Neural cell (in vitro differentiated cells): ENCODE results near the gene RAPGEF2. TPM values are rescaled to one million over a fixed set of nuclear protein-coding genes. Genes with fewer than 3 reads are reported as not detected.

Experiments used
- H2AFZ ChIP-seq: fragments of 200-600, 300-800 bp; sonication (generic), shearing (Covaris generic); 2 replicates; pipeline ENCODE4 v1.6.0; 2014; ENCODE audit warnings: low read depth, mild to moderate bottlenecking, antibody characterized with exemption, low read length, moderate library complexity
- H3F3A ChIP-seq: fragments of 200-600 bp; shearing (Covaris generic); 2 replicates; pipeline ENCODE4 v1.6.1; 2016; ENCODE audit warnings: mild to moderate bottlenecking, moderate library complexity, mixed read lengths, antibody characterized with exemption, low read length; ENCODE audit not compliant: insufficient read depth, poor library complexity, severe bottlenecking
- H3K27ac ChIP-seq: fragments of 200-600, 300-800 bp; sonication (generic), shearing (Covaris generic); 2 replicates; pipeline ENCODE4 v1.5.1; 2014; ENCODE audit warnings: mild to moderate bottlenecking, low read length, moderate library complexity
- H3K27me3 ChIP-seq: fragments of 300-800, 200-600 bp; sonication (generic), shearing (Covaris generic); 2 replicates; pipeline ENCODE4 v1.6.0; 2014; ENCODE audit warnings: mild to moderate bottlenecking, low read depth, low read length, moderate library complexity; ENCODE audit not compliant: insufficient read depth
- H3K36me3 ChIP-seq: fragments of 300-800, 200-600 bp; sonication (generic), shearing (Covaris generic); 2 replicates; pipeline ENCODE4 v1.5.1; 2014; ENCODE audit warnings: mild to moderate bottlenecking, antibody characterized with exemption, low read length, moderate library complexity; ENCODE audit not compliant: insufficient read depth
- H3K4me2 ChIP-seq: fragments of 300-800, 200-600 bp; sonication (generic), shearing (Covaris generic); 2 replicates; pipeline ENCODE4 v1.6.0; 2014; ENCODE audit warnings: mild to moderate bottlenecking, low read length
- H3K4me3 ChIP-seq: fragments of 300-800, 200-600 bp; sonication (generic), shearing (Covaris generic); 2 replicates; pipeline ENCODE4 v1.5.1; 2014; ENCODE audit warnings: mild to moderate bottlenecking, low read length, moderate library complexity
- H3K79me2 ChIP-seq: fragments of 200-600 bp; shearing (Covaris generic); replicated peaks from 2 replicates; pipeline ENCODE4 v1.6.0; 2014; ENCODE audit warnings: mild to moderate bottlenecking, low read length, moderate library complexity; ENCODE audit not compliant: insufficient read depth
- H3K9ac ChIP-seq: fragments of 300-800, 200-600 bp; sonication (generic), shearing (Covaris generic); 2 replicates; pipeline ENCODE4 v1.6.1; 2016; ENCODE audit warnings: mild to moderate bottlenecking, low read length, mixed read lengths
- H3K9me2 ChIP-seq: fragments of 200-600 bp; shearing (Covaris generic); 2 replicates; pipeline ENCODE4 v1.6.1; 2016; ENCODE audit warnings: mild to moderate bottlenecking, low read length, mixed read lengths; ENCODE audit not compliant: insufficient read depth
- H3K9me3 ChIP-seq: fragments of 200-600, 300-800 bp; sonication (generic), shearing (Covaris generic); 2 replicates; pipeline ENCODE4 v1.6.1; 2016; ENCODE audit warnings: mild to moderate bottlenecking, mixed run types, low read length, moderate library complexity, mixed read lengths
- H4K20me1 ChIP-seq: fragments of 200-600 bp; shearing (Covaris generic); 2 replicates; pipeline ENCODE4 v1.6.1; 2016; ENCODE audit warnings: mild to moderate bottlenecking, mixed run types; ENCODE audit not compliant: insufficient read depth
- CTCF ChIP-seq: fragments of 450-650 bp; IDR thresholded peaks from 2 replicates; pipeline ENCODE4 v1.5.1; 2014; ENCODE audit warnings: antibody characterized with exemption, mild to moderate bottlenecking, moderate library complexity; ENCODE audit not compliant: poor library complexity, severe bottlenecking
- EP300 ChIP-seq: fragments of 450-650 bp; conservative IDR thresholded peaks from 2 replicates; pipeline ENCODE4 v1.6.1; 2014; ENCODE audit warnings: antibody characterized with exemption, mild to moderate bottlenecking, moderate library complexity; ENCODE audit not compliant: poor library complexity, severe bottlenecking
- EZH2 ChIP-seq: fragments of 200-600, 300-800 bp; shearing (Covaris generic), sonication (generic); IDR thresholded peaks from 2 replicates; pipeline ENCODE4 v1.6.1; 2014; ENCODE audit warnings: antibody characterized with exemption, low read length, borderline replicate concordance, mild to moderate bottlenecking; ENCODE audit not compliant: insufficient read depth, poor library complexity, severe bottlenecking
- MXI1 ChIP-seq: fragments of 450-650 bp; conservative IDR thresholded peaks from 2 replicates; pipeline ENCODE4 v1.6.1; 2014; ENCODE audit warnings: antibody characterized with exemption, mild to moderate bottlenecking; ENCODE audit not compliant: poor library complexity, severe bottlenecking
- POLR2AphosphoS5 ChIP-seq: IDR thresholded peaks from 2 replicates; pipeline ENCODE4 v1.6.1; 2012
- RAD21 ChIP-seq: fragments of 450-650 bp; conservative IDR thresholded peaks from 2 replicates; pipeline ENCODE4 v1.6.1; 2014; ENCODE audit warnings: antibody characterized with exemption, mild to moderate bottlenecking, moderate library complexity
- REST ChIP-seq: IDR thresholded peaks from 2 replicates; pipeline ENCODE4 v1.6.1; 2012; ENCODE audit warnings: borderline replicate concordance
- SMC3 ChIP-seq: fragments of 450-650 bp; conservative IDR thresholded peaks from 2 replicates; pipeline ENCODE4 v1.6.1; 2014; ENCODE audit warnings: antibody characterized with exemption, mild to moderate bottlenecking, moderate library complexity; ENCODE audit not compliant: poor library complexity
- TAF1 ChIP-seq: IDR thresholded peaks from 2 replicates; pipeline ENCODE4 v1.6.1; 2012; ENCODE audit warnings: low read depth
- polyA plus RNA-seq: library from polyadenylated mRNA; depleted of rRNA; stranded (reverse); fragments of >200 nt; gene quantifications from 2 replicates; pipeline ENCODE4 v1.2.3, GENCODE V29; 2014

The RAPGEF2 gene
- polyA plus RNA-seq, 1 donor from 2014 or later, result 134 TPM

GRCh38 chr4:159280442-159281172 lies 177.7 kb downstream of the RAPGEF2 start:
- Histone ChIP-seq H3K4me2 (no peak overlapping the region), H2AFZ (no peak overlapping the region), H3K9ac (no peak overlapping the region), H3K79me2 (peaks cover 28% of the 10 kb centered on the region), H3K9me2 (no peaks in the 10 kb centered on the region), H3K9me3 (no peaks in the 10 kb centered on the region), H3K36me3 (no peaks in the 10 kb centered on the region), H3K27ac (no peak overlapping the region), H3K27me3 (no peaks in the 10 kb centered on the region), H4K20me1 (no peaks in the 10 kb centered on the region), H3F3A (no peaks in the 10 kb centered on the region), H3K4me3 (no peak overlapping the region)
- no peak for TF ChIP-seq REST
- TF ChIP-seq TAF1, result no peak
- no peak for TF ChIP-seq POLR2AphosphoS5

- peaks cover 26% of the 10 kb centered on the region for H3K79me2 ChIP-seq
- peaks cover 4% of the 10 kb centered on the region for H3K36me3 ChIP-seq
- H3K27ac ChIP-seq, result no peak overlapping the region
- H3K4me3 ChIP-seq, result no peak overlapping the region
- no peak overlapping the region for H3K9ac ChIP-seq
- no peaks in the 10 kb centered on the region for H3K9me3 ChIP-seq
- no peaks in the 10 kb centered on the region for H4K20me1 ChIP-seq
- H3F3A ChIP-seq, result no peaks in the 10 kb centered on the region
- no peak overlapping the region for H2AFZ ChIP-seq
- H3K9me2 ChIP-seq, result no peaks in the 10 kb centered on the region
- TF ChIP-seq EZH2 (no peak), TAF1 (no peak), MXI1 (no peak), SMC3 (no peak), REST (no peak), EP300 (no peak), POLR2AphosphoS5 (no peak), RAD21 (no peak), CTCF (no peak)
- no peaks in the 10 kb centered on the region for H3K27me3 ChIP-seq
- H3K4me2 ChIP-seq, result no peak overlapping the region
Measured at GRCh38 chr4:159281771-159282170, 178.9 kb downstream of the RAPGEF2 start.
